Right kidney (tissue), 1 donor: Measurements from ENCODE around the gene TBC1D16.
"Not testable (repeated sequence)": the region's sequence is repeated elsewhere in the genome, so short reads cannot be mapped to it uniquely, and the experiment has no call there.

ENCODE experiments used
- DNase-seq: peaks from one replicate; pipeline ENCODE4 v3.0.0-alpha.2; 2016

The TBC1D16 gene

GRCh38 chr17:79971651-79972050 is 64.0 kb downstream of the TBC1D16 start:
- DNase-seq = no peak

- DNase-seq = no peak
These were observed 65.0 kb downstream of the TBC1D16 start for GRCh38 chr17:79970576-79971068.

- no peak for DNase-seq
These were observed 65.8 kb downstream of the TBC1D16 start for GRCh38 chr17:79969906-79970305.

- DNase-seq = no peak
These were observed 67.6 kb downstream of the TBC1D16 start for GRCh38 chr17:79968116-79968515.

- no peak for DNase-seq
These were observed 69.0 kb downstream of the TBC1D16 start for GRCh38 chr17:79966681-79967080.

GRCh38 chr17:79965806-79966205 is 69.9 kb downstream of the TBC1D16 start:
- DNase-seq = no peak

GRCh38 chr17:79962467-79962866 is 73.2 kb downstream of the TBC1D16 start:
- DNase-seq = not testable (repeated sequence)

GRCh38 chr17:79961567-79961966 is 74.1 kb downstream of the TBC1D16 start:
- DNase-seq = not testable (repeated sequence)

GRCh38 chr17:79960788-79961522 is 74.7 kb downstream of the TBC1D16 start:
- no peak for DNase-seq

- no peak for DNase-seq
These were observed 76.6 kb downstream of the TBC1D16 start for GRCh38 chr17:79959042-79959441.

GRCh38 chr17:79956853-79957252 is 78.8 kb downstream of the TBC1D16 start:
- DNase-seq = no peak

GRCh38 chr17:79956441-79956735 is 79.3 kb downstream of the TBC1D16 start:
- DNase-seq = not testable (repeated sequence)

GRCh38 chr17:79955691-79956440 is 79.8 kb downstream of the TBC1D16 start:
- no peak for DNase-seq

- DNase-seq = no peak
These were observed 80.5 kb downstream of the TBC1D16 start for GRCh38 chr17:79955167-79955549.

GRCh38 chr17:79954281-79955166 is 81.1 kb downstream of the TBC1D16 start:
- no peak for DNase-seq

GRCh38 chr17:79953335-79953734 is 82.3 kb downstream of the TBC1D16 start:
- no peak for DNase-seq

- no peak for DNase-seq
These were observed 82.8 kb downstream of the TBC1D16 start for GRCh38 chr17:79952901-79953300.

GRCh38 chr17:79952265-79952877 is 83.3 kb downstream of the TBC1D16 start:
- DNase-seq = peak; percentile 48

- DNase-seq = peak; percentile 73
These were observed 84.1 kb downstream of the TBC1D16 start for GRCh38 chr17:79951361-79952264.

GRCh38 chr17:79950751-79951150 is 84.9 kb downstream of the TBC1D16 start:
- DNase-seq = no peak

- DNase-seq = no peak
These were observed 85.4 kb downstream of the TBC1D16 start for GRCh38 chr17:79950306-79950705.
